ENCODE measurements around the gene C5orf63.

DNA sequence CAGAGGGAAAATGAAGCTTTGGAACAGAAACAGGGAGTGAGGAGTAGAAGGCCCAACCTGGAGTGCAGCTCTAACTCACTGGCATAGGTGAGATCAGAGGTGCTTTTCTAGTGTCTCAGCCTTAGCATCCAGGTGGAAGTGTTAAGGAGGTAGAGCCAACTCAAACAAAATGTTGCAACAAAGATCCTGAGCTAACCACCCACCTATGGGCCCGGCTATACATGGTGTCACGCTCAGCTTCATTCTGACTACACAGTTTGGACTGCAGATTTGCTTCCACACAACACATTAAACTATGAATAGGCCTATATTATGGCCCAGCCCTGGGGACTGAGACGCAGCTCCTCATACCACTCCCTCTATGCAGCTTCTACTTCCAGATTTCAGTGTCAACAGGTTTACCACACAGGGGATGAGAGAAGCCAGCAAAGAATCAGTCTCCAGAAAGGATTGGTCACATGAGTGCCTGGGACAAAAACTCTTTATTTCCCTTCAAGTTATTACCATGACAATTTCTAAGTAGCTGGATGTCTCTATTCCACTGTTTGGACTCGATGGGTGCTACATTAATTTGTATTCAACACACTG, 9.0 kb downstream of the C5orf63 start:
- TF ChIP-seq, protein P1, sequence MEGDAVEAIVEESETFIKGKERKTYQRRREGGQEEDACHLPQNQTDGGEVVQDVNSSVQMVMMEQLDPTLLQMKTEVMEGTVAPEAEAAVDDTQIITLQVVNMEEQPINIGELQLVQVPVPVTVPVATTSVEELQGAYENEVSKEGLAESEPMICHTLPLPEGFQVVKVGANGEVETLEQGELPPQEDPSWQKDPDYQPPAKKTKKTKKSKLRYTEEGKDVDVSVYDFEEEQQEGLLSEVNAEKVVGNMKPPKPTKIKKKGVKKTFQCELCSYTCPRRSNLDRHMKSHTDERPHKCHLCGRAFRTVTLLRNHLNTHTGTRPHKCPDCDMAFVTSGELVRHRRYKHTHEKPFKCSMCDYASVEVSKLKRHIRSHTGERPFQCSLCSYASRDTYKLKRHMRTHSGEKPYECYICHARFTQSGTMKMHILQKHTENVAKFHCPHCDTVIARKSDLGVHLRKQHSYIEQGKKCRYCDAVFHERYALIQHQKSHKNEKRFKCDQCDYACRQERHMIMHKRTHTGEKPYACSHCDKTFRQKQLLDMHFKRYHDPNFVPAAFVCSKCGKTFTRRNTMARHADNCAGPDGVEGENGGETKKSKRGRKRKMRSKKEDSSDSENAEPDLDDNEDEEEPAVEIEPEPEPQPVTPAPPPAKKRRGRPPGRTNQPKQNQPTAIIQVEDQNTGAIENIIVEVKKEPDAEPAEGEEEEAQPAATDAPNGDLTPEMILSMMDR (IDR thresholded peaks at IDR 0.05; ENCODE audit: borderline replicate concordance, extremely low read depth, low read length, poor library complexity, severe bottlenecking): no peak
- TF ChIP-seq EZH2 (IDR thresholded peaks at IDR 0.05; ENCODE audit: borderline replicate concordance, low read depth, low read length, severe bottlenecking): no peak
